ENCODE data around the gene PTK6. TPM values are rescaled to one million over a fixed set of nuclear protein-coding genes. Genes with fewer than 3 reads are reported as not detected.

The PTK6 gene
- total RNA-seq, 1 donor from 2014 or later: 4.9 TPM

DNA sequence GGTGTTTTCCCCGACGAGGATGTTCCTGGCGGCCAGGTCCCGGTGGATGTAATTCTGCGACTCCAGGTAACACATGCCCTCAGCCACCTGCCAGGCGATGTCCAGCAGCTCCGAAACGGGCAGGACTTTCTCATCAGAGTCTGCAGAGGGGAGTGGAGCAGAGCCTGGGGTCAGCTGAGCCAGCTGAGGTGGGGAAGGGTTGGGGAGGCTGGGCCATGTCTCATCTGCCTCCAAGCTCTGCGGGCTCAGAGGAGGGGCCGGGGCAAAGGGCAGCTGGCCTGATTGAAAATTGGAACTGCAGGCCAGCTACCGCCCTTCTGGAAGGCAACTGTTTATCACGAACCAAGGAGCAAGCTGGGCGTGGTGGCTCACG is 6.4 kb downstream of the PTK6 start:
- DNase-seq (no peak), ATAC-seq (no peak)
- H3K9me3 ChIP-seq: no peaks in the 10 kb centered on the region
- H3K27me3 ChIP-seq: no peaks in the 10 kb centered on the region
- H3K4me3 ChIP-seq: no peak overlapping the region
- no peaks in the 10 kb centered on the region for H3K4me1 ChIP-seq
- intact Hi-C loops (cut with DNase I): no loop called here
- H3K36me3 ChIP-seq: no peaks in the 10 kb centered on the region
- TF ChIP-seq, protein P1, sequence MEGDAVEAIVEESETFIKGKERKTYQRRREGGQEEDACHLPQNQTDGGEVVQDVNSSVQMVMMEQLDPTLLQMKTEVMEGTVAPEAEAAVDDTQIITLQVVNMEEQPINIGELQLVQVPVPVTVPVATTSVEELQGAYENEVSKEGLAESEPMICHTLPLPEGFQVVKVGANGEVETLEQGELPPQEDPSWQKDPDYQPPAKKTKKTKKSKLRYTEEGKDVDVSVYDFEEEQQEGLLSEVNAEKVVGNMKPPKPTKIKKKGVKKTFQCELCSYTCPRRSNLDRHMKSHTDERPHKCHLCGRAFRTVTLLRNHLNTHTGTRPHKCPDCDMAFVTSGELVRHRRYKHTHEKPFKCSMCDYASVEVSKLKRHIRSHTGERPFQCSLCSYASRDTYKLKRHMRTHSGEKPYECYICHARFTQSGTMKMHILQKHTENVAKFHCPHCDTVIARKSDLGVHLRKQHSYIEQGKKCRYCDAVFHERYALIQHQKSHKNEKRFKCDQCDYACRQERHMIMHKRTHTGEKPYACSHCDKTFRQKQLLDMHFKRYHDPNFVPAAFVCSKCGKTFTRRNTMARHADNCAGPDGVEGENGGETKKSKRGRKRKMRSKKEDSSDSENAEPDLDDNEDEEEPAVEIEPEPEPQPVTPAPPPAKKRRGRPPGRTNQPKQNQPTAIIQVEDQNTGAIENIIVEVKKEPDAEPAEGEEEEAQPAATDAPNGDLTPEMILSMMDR (IDR thresholded peaks at IDR 0.05): no peak
- no peak overlapping the region for H3K27ac ChIP-seq

DNA sequence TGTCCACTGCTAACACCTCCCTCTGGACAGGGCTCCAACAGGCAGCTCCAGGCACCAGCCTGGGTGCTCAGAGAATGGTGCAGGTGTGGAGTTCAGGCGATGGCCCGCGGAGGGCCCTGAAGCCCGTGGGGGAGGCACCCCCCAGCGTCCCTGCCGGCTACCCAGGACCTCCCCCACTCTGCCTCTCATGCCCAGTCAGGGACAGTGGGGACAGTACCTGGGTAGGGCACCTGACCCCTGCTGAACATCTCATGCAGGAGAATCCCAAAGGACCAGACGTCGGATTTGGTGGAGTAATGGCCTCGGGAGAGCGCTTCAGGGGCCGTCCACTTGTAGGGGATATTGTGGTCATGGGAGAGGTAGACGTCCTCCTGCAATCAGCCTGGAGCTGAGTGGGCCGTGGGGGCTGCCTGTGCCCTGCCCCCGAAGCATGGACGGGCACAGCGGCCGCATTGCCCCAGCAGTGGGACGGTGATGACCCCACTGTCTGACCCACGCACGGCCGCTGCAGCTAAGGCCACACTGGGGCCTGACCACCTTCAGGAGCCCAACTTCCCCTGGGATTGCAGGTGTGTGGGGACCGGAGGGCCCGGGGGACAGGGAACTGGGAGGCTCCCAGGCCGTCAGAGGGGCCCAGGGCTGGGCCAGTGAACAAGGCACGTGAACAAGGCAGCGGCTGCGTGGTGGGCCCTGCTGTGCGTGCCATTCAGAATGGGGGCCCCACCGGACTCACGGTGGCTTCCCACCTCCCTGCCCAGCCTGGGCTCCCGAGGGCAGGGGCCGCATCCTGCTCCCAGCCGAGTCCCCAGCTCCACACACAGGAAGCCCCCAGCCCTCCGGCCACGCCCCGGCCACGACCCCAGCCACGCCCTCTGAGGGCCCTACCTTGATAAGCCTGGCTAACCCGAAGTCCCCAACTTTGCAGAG is 7.1 kb downstream of the PTK6 start:
- Histone ChIP-seq H3K27ac (no peak overlapping the region), H3K27me3 (no peaks in the 10 kb centered on the region), H3K36me3 (no peaks in the 10 kb centered on the region), H3K4me3 (no peak overlapping the region), H3K4me1 (no peaks in the 10 kb centered on the region), H3K9me3 (no peaks in the 10 kb centered on the region)
- ATAC-seq (no peak), DNase-seq (no peak)
- intact Hi-C loops (cut with DNase I): no loop called here
- TF ChIP-seq, protein P1 (IDR thresholded peaks at IDR 0.05): no peak

DNA sequence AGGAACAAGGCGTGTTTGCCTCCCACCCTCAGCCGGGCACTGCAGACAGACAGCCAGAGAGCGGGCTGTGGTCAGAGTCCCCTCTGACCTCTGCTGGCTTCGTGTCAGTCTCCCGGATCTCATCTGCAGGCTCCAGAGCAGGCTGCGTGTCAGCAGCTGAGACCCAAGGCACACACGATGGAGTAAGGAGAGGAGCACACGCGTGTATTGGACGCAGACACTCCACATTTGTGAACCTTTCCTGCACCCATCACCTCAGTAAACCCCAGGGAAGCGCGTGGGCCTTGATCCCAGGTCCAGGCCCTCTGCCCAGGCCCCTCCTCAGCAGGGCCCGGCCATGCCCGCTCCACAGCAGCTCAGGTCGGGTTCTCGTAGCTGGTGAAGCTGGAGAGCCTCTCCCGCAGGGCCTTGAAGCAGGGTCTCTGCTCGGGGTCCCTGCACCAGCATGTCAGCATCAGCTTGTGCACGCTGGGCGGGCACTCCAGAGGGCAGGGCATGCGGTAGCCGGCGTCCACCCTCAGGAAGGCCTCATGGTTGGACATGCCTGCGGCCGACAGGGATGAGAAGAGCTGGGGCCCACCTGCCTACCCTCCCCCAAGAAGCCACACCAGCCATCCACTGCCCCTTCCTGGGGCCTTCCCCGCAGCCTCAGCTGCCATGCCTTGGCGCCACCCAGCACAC is 7.9 kb downstream of the PTK6 start:
- intact Hi-C loops (cut with DNase I): no loop called here
- DNase-seq (no peak), ATAC-seq (no peak)
- H3K4me3 ChIP-seq: no peak overlapping the region
- H3K9me3 ChIP-seq: no peaks in the 10 kb centered on the region
- TF ChIP-seq, protein P1 (IDR thresholded peaks at IDR 0.05): no peak
- no peaks in the 10 kb centered on the region for H3K4me1 ChIP-seq
- H3K27ac ChIP-seq: no peak overlapping the region
- H3K36me3 ChIP-seq: no peaks in the 10 kb centered on the region
- no peaks in the 10 kb centered on the region for H3K27me3 ChIP-seq

DNA sequence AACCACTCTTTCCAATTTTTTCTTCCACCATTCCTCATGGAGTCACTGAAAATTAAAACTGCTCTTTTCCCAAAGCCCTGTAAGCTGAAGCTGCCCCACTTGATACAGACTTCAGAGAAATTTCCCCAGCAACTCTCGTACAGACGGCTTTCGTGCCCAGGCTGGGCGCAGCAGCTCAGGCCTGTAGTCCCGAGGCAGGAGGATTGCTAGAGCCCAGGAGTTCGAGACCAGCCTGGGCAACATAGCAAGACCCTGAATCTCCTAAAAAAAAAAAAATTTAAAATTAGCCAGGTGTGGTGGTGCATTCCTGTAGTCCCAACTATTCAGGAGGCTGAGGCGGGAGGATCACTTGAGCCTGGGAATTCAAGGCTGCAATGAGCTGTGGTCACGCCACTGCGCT is 10.0 kb downstream of the PTK6 start:
- ATAC-seq: no peak
- H3K36me3 ChIP-seq: peaks cover 16% of the 10 kb centered on the region
- intact Hi-C loops (cut with DNase I): no loop called here
- H3K27ac ChIP-seq: no peak overlapping the region
- no peaks in the 10 kb centered on the region for H3K27me3 ChIP-seq
- peaks cover 8% of the 10 kb centered on the region for H3K4me1 ChIP-seq
- TF ChIP-seq, protein P1 (IDR thresholded peaks at IDR 0.05): no peak
- DNase-seq: no peak
- no peaks in the 10 kb centered on the region for H3K9me3 ChIP-seq
- H3K4me3 ChIP-seq: no peak overlapping the region

- no peak overlapping the region for H3K4me3 ChIP-seq
- H3K9me3 ChIP-seq: no peaks in the 10 kb centered on the region
- H3K36me3 ChIP-seq: peaks cover 18% of the 10 kb centered on the region
- DNase-seq (no peak), ATAC-seq (no peak)
- intact Hi-C loops (cut with DNase I): no loop called here
- H3K4me1 ChIP-seq: peaks cover 16% of the 10 kb centered on the region
- TF ChIP-seq, protein P1 (IDR thresholded peaks at IDR 0.05): no peak
- no peak overlapping the region for H3K27ac ChIP-seq
- no peaks in the 10 kb centered on the region for H3K27me3 ChIP-seq
These were observed 11.2 kb downstream of the PTK6 start for GRCh38 chr20:63525971-63526370.

All from upper lobe of right lung (tissue), 1 donor.